ENCODE results near the gene CNTNAP2.

CNTNAP2 gene

GRCh38 chr7:147296201-147296600 is 1179.6 kb downstream of the CNTNAP2 start:
- DNase-seq: no peak

GRCh38 chr7:147296986-147297385 is 1180.4 kb downstream of the CNTNAP2 start:
- DNase-seq: no peak

GRCh38 chr7:147298611-147299043 is 1182.0 kb downstream of the CNTNAP2 start:
- DNase-seq: no peak

- no peak for DNase-seq
These were observed 1183.7 kb downstream of the CNTNAP2 start for GRCh38 chr7:147300293-147300692.

- no peak for DNase-seq
These were observed 1187.8 kb downstream of the CNTNAP2 start for GRCh38 chr7:147304376-147304775.

- DNase-seq: no peak
These were observed 1189.2 kb downstream of the CNTNAP2 start for GRCh38 chr7:147305827-147306226.

- no peak for DNase-seq
These were observed 1191.9 kb downstream of the CNTNAP2 start for GRCh38 chr7:147308539-147308938.

- no peak for DNase-seq
These were observed 1194.7 kb downstream of the CNTNAP2 start for GRCh38 chr7:147311336-147311735.

GRCh38 chr7:147321504-147321903 is 1204.9 kb downstream of the CNTNAP2 start:
- DNase-seq: no peak

GRCh38 chr7:147332988-147333387 is 1216.4 kb downstream of the CNTNAP2 start:
- DNase-seq: peak in 2 of 4 experiments; percentile 1 to 8

GRCh38 chr7:147363101-147363500 is 1246.5 kb downstream of the CNTNAP2 start:
- DNase-seq: no peak

- DNase-seq: no peak
These were observed 1259.6 kb downstream of the CNTNAP2 start for GRCh38 chr7:147376192-147376591.

- no peak for DNase-seq
These were observed 1264.3 kb downstream of the CNTNAP2 start for GRCh38 chr7:147380926-147381325.

GRCh38 chr7:147394329-147394728 is 1277.7 kb downstream of the CNTNAP2 start:
- DNase-seq: no peak

GRCh38 chr7:147400221-147400689 is 1283.7 kb downstream of the CNTNAP2 start:
- DNase-seq: no peak

GRCh38 chr7:147400925-147401324 is 1284.3 kb downstream of the CNTNAP2 start:
- no peak for DNase-seq

- DNase-seq: no peak
These were observed 1289.0 kb downstream of the CNTNAP2 start for GRCh38 chr7:147405621-147406020.

- no peak for DNase-seq
These were observed 1290.0 kb downstream of the CNTNAP2 start for GRCh38 chr7:147406521-147407135.

- DNase-seq: no peak
These were observed 1294.5 kb downstream of the CNTNAP2 start for GRCh38 chr7:147411096-147411495.

- no peak for DNase-seq
These were observed 1295.5 kb downstream of the CNTNAP2 start for GRCh38 chr7:147412109-147412508.

GRCh38 chr7:147412782-147413556 is 1296.4 kb downstream of the CNTNAP2 start:
- no peak for DNase-seq

GRCh38 chr7:147413557-147413870 is 1296.9 kb downstream of the CNTNAP2 start:
- no peak for DNase-seq

GRCh38 chr7:147415991-147416390 is 1299.4 kb downstream of the CNTNAP2 start:
- DNase-seq: no peak

GRCh38 chr7:147418966-147419365 is 1302.4 kb downstream of the CNTNAP2 start:
- no peak for DNase-seq

Measured in suppressor macrophage (primary cell).